CD1c-positive myeloid dendritic cell (primary cell): ENCODE measurements around the gene FRMPD4.

Source experiments
- DNase-seq: peaks from one replicate; pipeline ENCODE4 v3.0.0-alpha.2; 2016; ENCODE audit errors: extremely low spot score

FRMPD4 gene

DNA sequence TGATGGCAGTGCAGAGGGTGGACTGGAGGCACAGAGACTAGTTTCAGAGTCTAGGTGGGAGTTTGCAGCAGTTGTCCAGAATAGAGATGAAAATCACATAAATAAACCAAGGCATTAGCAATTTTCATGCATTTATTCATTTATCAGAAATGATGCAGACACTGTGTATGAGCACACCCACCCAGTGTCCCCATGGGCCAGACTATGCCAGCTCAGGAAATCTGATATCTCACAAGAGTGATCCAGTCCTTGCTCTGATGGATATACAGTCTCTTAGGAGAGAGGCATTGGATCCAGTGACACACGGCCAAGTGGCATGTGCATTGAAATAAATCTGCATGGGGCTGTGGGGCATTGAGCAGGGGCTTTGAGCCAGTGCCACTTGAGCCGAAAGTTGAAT lies 228.2 kb downstream of the FRMPD4 start:
- no peak for DNase-seq

DNA sequence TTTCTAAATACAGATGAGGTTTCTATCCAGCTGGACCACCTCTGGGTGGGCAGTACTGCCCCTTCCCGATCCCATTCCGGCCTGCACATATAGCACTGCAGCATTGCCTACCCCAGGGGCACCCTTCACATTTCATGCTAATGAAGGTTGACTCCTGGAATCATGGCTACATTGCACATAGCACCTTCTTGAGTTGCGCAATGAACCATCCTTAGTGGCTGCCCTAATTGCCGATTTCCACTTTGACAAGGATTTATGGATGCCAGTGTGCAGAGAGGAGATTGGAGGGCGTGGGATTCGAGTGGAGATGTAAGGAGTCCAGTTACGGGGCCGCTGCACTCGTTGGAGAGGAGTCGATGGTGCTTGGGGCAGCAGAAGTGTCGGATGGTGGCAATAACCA lies 229.0 kb downstream of the FRMPD4 start:
- DNase-seq, result no peak

DNA sequence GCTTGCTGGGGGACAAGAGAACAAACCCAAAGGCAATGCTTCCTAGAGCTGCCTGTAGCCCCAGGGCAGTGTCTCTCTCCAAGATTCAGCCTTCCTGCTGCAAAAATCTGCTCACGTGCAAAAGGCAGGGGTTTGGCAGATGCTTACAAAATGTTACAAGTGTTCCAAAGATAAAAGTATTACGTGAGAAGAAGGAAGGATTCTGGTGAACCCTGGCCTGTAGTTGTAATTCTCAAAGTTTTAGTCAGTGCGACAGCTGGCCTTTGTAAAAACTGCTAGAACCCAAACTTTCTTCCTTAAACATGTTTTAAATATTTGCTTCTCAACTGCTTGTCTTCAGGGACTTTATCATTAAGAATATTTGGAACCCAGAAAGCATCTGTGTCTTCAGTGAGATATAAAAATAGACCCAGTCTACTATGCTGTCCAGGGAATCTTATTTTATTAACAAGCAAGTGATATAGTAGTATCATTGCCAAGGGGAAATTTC lies 232.3 kb downstream of the FRMPD4 start:
- no peak for DNase-seq

DNA sequence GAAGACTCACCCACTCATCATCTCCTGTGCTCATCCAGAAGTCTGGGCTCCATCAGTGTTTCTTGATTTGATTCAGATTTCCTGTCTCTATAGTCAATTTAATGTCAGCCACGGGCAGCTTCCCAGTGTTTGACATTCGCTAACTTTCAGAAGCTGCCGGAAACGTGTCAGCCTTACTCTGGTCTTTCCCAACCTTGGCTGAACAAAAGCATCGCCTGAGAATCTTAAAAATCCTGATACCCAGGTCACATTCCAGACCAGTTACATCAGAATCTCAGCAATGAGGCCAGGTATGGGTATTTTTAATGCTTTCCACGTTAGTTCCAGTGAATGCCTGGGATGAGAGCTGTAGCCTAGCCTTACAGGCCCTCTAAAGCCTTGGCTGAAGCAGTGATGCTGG lies 233.8 kb downstream of the FRMPD4 start:
- DNase-seq, result no peak

DNA sequence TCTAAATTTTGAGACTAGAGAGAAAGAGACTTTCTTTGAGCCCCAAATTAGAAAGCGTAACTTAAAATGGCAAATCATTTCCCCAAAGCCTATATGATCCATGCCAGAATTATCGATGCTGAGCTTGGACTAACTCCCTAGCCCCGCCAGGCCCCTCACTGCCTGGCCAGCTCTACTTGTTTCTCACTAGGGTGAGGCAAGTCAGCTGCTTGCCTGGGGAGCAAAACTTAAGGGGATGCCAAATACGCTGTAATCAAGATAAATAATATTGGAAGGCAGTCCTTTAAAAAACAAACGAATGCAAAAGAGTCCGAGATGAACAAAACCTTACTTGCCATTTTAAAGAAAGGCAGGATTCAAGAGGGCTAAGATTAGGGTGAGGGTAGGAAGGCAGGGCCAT lies 236.0 kb downstream of the FRMPD4 start:
- DNase-seq, result no peak

DNA sequence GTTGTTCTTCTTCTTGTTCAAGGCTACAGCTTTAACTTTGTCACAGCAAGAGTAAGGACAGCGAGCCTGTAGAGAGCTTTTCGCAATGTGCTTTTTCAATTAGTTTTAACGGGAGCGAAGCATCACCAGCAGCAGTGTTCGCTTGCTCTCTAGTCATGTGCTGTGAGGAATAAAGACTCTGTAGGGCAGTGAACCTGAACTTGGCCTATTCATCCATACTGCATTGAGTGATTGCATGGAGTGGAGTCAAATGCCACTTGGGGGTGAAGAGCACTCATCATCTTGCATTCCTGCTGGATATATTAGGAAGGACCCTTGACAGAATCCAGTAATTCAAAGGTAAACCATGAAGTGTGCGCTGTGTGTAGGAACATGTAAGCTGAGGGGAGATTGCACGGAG lies 240.0 kb downstream of the FRMPD4 start:
- DNase-seq, result no peak

DNA sequence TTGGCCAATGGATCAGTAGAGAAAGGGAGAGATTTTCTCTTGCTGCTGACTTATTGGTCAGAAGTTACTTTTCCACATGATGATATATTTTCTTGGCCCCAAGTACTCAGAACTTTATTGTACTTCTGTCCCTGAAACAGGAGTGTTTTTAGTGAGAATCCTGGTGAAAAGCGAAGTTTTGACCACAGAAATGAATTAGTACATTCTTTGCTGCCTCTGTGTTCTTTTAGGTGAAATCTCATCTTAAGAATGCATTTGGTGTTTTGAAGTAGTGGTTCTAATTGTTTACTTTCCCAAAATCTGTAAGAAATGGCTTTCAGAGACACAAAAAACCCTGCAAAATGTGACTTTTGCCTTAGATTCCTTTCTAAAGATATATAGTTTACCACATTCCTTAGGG lies 240.4 kb downstream of the FRMPD4 start:
- no peak for DNase-seq

DNA sequence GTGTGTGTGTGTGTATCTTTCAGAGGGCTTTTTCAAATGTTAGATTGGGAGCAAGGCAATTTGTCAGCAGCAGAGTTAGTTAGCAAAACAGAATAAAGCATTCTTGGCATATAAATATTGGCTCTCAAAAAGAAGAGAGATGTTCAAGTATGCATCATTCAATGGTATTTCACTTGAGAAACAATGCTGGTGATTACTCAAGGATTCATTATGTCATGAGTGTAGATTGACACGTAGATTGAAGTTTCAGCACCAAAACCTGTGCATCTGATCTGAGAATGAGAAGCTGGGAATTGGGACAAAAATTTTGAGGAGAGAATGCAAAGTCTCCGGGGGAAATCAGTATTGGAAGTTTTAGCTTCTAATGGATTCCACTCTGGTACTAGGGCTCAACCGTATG lies 241.4 kb downstream of the FRMPD4 start:
- no peak for DNase-seq

DNA sequence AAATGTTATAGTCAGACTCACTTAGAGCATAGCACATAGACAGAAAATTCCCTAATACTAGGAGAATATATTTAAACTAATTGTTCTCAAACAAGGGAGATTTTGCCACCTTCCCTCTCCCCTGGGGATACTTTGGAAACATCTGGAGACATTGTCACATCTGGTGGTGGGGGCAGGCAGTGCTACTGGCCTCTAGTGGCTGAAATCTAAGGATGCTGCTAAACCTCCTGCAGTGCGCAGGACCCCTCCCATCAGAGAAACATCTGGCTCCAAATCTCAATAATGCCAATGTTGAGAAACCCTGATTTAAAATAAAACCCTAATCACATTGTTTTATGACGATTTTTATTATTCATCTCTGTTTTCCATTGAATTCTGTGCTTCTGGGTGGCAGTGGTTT lies 244.9 kb downstream of the FRMPD4 start:
- no peak for DNase-seq

DNA sequence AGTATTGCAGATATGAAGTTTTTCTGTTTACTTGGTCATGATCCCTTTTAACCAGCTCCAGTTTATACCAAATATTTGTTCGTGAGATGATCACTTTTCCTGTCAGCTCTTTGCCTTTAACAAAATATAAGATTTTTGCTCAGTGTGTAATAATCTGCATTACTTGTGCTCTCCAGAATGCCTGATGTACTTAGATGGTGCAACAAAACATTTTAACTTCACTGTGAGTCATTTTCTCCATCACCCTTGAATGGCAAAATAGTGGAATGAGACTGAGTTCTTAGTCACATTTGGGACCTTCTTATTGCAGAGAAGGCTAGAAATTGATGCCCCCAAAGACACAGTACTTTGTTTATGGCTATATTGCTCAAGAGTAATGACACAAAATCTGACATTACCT lies 252.0 kb downstream of the FRMPD4 start:
- DNase-seq, result no peak

DNA sequence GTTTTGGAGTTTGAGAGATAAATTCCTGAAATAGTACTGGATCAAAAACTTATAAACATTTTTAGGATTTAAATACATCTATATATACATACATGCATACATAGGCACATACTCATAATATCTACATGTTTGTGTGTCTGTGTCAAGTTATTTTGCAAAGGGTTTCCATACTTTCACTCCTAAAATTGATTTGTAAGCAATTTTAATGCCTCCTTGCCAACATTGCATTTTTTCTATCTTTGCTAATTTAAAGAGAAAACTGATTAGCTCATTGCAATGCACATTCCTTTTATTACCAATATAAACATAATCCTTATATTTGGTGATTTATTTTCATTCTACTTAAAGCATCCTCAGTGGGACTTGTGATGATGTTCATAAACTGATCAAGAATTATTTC lies 258.3 kb downstream of the FRMPD4 start:
- no peak for DNase-seq

DNA sequence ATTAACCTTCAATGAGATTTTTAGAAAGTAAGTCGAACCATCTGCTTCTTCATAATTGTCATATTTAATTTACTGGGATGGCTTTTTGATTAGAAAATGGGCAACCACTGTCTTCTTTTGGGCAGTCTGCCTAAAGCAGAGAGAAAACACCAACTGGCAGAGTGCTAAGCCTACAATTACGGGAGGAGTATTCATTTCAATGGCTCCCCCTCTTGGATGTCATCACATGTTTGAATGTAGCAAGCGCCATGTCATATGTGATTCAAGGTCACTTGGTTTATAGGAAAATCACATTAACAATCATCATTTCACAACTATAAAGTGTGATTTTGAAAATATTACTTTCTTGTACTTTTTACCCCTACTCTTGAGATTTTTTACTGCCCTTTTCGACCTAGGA lies 261.9 kb downstream of the FRMPD4 start:
- no peak for DNase-seq

DNA sequence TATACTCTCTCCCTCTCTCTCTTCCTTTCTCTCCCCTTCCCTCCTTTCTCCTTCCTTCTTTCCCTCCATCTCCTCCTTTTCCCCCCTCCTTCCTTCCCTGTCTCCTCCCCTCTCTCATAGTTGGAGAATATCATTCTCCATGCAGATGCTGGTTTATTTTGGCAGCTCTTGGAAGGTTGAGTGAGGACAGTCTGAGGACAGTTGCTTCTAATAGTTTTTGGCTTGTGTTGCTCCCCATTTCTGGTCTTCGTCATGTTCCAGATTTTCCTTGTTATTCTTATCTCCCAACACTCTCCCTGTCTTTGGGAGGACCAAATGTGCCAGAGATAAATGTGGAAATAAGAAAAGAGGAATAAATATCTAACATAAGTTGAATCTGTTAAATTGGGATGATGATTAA lies 263.0 kb downstream of the FRMPD4 start:
- no peak for DNase-seq

DNA sequence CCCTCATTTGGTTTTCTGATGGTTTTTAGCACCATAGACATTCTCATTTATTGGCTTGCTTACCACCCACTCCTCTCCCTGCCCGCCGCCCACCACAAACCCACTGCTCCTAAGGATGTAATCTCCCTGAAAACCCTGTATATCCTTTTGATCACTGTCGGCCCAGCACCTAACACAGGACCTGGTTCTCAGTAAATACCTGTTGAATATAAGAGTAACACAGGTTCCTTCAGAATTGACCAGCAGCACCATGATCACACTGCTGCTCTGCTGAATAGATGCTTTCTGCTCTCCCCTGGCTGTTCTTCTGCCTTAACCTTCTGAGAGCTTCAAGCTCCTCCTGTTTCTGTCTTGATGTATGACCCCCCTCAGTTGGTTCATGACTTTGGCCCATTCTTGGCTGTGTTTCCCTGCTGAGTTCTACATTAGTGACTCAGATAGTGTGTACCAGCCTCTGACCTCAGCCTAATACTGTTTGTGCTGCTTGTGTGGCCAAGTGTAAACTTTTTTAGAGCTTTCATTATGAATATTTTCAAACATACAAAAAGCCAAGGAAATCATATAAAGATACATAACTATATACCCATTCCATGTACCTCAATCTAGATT lies 265.3 kb downstream of the FRMPD4 start:
- DNase-seq, result no peak

DNA sequence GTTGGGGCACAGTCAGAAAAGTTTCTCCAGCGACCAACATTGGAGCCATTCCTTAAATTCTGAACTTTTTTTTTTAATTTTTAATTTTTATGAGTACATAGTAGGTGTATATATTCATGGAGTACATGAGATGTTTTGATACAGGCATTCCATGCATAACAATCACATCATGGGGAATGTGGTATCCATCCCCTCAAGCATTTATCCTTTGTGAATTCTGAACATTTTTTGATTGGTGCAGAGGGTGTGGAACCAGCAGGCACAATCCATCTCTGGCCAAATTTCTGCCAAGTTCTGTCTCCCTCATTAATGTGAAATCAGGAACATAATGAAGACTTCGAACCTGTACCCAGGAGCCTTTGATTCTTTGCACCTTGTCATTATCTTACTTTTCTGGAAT lies 267.0 kb downstream of the FRMPD4 start:
- no peak for DNase-seq

DNA sequence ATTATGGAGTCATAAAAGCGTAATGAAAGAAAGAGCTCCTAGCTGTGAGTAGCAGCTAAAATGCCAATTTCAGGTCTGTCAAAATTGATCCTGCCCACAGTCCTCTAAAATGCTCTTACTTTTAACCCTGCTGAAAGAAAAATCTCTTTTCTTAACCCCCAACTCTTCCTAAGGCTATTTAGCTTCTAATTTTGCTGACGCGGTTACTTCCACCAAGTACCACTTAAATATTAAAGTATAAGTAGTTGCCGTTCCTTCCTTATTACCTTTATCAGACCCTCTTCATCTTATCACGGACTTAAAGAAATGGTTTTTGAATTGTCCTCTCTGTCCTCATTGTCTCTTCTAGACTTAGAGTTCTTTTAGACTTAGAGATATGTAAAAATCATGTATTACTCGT lies 272.2 kb downstream of the FRMPD4 start:
- no peak for DNase-seq

DNA sequence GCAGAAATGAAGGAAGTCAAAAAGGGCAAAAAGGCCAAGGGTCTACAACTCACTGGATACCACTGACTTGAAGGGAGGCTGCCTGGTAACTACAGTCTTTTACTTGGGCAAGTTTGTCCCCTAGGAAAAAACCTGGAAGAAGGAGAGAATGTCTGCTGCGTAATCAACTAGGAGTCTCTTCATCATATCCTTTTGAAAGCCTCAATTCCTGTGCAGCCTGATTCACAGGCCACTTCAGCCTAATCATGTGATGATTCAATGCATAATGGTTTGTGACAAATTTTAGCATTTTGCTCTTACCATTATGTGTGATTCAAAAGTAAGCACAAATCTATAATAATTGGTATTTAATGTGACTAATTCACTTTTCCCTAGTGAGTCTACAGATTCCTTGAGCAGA lies 273.6 kb downstream of the FRMPD4 start:
- no peak for DNase-seq

DNA sequence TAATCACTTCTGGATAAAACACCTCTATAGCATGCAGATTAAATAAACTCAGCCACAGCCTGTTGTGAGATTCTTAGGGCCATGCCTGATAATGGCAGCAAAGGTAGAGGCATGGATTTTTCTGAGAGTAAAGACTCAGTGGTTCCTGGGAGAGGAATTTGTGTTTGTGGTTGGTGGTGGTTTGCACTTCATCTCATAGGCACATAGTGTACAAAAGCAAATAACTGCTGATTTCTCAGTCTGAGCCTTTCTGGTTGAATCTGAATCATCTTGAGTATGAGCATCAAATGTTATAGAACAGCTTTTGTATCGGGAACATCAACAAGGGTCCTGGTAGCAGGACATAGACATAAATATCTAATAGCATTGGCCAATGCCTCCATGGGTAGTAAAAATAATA lies 274.3 kb downstream of the FRMPD4 start:
- DNase-seq, result no peak

DNA sequence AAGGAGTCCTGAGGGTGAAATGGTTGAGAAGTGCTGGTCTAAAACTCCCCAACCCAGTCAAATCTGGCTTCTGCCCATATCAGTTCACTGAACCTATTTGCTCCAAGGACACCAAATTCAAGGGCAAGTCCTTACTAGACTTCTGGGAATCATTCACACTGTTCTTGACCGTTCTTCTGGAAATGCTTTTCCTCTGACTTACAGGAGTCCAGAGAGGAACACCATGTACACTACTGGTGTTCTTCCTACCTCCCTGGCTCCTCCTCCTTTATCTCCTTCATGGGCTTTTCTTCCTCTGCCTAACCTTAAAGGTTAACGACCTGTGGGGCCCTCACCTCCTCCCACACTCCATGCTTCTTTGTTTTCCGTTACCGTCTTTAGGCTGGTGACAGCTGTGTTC lies 281.3 kb downstream of the FRMPD4 start:
- DNase-seq, result no peak

DNA sequence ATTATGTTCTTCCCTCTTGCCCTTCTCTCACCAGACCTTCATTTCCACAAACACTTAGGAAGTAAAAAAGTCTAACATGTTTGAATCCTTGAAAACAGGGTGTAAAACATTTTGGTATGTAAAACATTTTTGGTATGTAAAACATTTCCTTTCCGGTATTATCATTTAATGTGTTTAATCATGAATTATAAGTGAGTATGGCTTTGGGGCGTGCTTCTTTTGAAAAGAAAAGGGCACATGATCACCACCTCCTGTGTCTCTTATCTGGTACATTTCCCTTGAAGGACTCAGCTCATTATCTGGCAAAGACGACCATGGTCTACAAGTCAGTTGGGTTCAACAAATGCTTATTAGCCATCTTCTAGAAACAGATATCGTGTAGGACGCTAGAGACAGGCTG lies 283.6 kb downstream of the FRMPD4 start:
- no peak for DNase-seq

DNA sequence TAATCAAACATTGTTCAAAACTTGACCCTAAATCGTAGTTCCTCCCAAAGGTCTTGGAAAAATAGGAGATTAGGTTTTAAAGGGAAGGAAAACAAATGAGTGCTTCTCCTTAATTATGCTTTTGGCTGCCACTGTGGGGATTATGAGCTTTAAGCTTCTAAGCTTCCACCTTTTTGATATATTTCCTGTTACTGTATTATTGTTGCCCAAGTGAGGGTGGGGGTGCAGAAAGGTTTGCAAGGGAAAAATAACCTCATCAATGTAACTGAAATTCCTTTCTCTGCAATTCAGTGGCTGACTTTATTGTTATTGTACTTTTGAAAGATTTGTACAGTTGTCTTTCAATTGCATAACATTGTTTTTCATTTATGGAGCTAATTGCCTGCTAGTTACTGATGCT lies 285.1 kb downstream of the FRMPD4 start:
- DNase-seq, result no peak

DNA sequence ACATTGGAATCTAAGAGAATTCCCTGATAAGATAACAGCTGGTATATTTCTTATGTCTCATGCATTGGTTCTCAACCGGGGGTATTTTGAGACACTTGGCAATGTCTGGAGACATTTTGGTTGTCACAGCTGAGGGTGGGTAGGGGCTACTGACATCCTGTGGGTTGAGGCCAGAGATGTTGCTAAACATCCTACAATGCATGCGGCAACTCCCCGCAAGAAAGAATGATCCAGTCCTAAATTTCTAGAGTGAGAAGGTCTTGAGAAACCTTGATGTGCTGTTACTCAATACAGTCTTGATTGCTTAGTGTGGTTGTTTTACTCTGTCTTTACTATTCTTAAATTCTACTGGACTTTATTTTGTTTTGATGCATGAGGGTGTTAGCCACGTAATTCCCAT lies 287.2 kb downstream of the FRMPD4 start:
- DNase-seq, result no peak

DNA sequence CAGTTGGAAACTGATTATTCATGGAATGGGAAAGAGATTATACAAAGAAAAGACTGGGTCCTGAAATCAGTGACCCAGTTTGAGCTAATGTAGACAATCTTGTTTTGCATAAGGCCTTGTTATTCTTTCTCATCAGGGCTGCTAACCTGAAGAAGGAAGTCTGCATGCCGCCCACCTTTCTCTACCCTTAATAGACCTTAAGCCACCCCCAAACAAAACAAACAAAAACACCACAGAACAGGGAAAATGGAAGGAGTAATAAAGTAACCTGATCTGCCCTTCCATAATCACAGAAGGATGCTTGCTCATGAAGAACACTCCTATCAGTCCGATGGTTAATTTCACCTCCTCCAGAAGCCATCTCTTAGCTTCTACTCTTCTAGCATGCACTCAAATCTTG lies 288.1 kb downstream of the FRMPD4 start:
- DNase-seq, result no peak

DNA sequence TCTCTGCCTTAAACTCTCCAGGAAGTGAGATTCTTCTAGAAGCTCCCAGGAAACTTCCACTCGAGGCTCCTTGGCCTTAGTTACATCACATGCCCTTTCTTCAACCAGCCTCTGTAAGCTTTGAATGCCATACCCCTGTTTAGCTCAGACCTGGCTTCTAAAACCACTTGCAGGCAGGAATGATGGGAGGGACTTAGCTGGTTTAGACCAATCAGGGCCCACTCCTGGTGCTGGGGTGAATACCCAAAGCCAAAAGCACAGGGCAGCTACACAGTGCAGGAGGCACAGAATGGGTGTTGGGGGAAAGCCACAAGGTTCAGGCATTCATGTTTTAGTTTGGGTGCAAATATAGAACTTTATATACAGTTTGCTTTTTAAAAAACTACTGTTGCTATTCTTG lies 296.2 kb downstream of the FRMPD4 start:
- DNase-seq, result no peak

DNA sequence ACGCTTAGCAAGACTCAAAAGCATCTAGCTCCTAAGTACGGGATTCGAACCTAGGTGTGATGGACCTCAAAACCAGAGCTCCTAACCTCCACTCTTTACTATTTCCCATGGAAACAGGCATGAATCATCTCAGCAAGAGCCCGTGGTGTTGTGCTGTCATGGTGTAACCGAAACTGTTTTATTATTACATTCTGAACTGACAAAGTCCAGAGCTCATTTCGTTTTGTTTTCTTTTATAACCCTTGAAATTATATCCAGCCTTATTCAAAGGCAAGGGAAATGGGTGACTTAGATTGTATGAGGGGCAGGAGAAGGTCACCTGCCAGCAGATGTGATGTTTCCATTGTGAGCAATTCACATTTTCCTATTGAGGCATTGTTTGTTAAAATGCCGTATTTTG lies 301.1 kb downstream of the FRMPD4 start:
- no peak for DNase-seq
